GM19455 (cell line): ENCODE data around the gene DIP2B.

Source experiments
- ATAC-seq: cut with Tn5 transposase; IDR thresholded peaks from one replicate; pipeline ENCODE4 v1.9.1; 2021; ENCODE audit not compliant: unreplicated experiment

Gene DIP2B

DNA sequence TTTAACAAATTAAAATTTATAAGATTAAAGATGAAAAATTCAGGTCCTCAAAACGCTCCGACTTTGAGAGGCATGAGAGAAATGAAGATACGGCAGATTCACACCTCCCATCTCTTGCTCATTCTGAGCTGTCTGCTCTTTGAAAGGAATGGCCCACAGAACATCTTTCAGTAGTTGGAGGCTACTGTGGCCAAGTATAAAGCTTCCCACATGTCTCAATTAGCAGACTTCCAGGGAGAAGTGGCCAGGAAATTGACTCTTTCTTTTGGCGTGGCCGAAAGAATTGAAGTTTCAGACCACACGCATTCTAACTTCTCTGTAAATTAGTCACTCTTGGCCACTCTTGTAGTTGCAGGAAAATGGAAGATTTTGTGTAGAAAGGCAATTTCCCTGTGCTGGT, 129.2 kb downstream of the DIP2B start:
- ATAC-seq, result no peak

DNA sequence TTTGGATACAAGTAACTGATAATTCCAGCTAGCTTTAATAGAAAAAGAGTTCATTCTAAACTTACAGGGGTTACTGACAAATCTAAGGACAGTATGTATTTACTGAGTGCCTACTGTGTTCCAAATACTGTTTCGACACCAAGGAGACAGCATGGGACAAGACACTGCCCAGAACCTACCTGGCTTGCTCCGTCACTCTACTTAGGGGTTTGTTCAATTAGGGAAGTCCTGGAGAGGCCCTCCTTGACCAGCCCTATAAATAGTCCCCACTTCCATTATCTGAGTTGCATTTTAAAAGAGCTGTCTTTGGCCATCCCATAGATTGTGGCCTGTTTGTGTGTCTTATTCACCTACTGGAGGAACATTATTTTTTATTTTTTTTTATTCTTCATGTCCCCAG, 129.6 kb downstream of the DIP2B start:
- ATAC-seq, result no peak

DNA sequence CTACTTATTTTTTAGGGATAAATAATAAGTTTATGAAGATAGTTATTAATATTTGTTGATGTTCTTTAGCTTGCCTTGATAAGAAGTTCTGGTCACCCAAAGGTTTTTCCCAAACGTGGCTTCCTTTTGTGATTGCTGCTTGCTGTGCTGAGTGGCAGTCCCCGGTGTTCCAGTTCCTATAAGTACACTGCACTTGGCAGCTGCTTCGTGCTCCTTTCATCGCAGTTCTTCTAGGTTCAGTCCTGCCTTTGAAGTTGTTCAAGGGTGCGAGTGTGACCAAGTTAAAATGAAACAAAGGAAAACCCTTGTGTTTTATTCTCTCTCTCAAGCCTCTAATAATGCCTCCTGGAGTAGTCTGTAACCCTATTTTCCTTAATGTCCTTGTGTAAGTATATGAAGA, 130.6 kb downstream of the DIP2B start:
- no peak for ATAC-seq

DNA sequence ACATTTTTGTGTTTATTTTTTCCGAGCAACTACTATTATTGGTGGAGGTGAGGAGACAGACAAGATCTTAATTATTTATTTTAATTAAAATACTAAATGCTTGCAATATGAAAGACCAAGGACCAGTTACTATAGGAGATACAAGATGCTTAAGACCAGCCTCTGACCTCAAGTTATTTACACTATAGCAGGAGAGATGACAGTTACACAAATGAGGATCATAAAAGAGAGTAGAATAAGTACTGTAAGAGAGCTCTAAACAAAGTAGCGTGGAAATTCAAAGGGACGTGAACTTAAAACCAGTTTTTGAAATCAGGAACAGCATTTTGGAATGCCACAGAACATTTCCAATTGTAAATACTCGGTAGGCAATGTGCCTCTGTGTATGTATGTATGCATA, 131.1 kb downstream of the DIP2B start:
- no peak for ATAC-seq

DNA sequence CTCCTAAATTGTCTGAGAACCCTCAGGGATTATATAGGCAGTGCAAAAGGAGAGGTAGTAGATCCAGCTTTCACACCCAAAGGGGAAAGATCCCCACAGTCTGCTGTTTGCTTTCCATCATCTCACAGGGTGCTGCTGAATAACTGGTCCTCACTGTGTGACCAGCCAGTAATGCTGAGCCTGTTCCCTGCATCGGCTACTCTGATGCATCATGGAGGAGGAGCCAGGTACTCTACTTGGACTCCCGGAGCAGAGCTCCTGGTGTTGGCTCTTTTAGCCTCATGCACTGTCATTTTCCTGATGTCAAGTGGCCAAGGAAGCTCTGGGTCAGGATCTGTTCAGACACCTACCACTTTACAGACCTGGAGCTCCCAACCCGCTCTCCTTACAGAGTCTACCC, 131.7 kb downstream of the DIP2B start:
- no peak for ATAC-seq

DNA sequence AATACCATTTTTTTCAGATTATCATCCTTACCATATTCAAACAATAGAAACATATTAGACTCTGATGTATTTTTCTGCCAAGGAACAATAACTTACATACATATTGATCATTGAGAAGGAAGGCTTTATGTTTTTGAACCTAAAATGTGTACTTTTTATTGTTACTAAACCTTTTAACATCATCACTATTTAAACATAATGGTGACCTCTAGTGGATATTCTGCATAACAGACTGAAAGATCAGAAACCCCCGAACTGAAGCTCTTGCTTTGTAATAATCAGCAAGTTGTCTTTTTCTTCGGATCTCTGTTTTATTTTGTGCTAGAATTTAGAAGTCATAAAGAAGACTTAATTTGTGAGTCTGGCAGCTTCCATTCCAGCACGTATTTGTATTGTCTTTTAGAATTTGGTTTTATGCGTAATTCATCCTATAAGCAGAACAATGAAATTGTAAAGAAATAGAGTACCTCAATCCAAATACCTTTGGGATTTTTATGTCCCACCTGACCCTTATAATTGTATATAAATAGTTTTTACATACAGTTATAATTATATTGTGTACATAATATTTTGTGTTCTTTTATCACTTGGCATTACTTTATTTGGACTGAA, 133.2 kb downstream of the DIP2B start:
- no peak for ATAC-seq

DNA sequence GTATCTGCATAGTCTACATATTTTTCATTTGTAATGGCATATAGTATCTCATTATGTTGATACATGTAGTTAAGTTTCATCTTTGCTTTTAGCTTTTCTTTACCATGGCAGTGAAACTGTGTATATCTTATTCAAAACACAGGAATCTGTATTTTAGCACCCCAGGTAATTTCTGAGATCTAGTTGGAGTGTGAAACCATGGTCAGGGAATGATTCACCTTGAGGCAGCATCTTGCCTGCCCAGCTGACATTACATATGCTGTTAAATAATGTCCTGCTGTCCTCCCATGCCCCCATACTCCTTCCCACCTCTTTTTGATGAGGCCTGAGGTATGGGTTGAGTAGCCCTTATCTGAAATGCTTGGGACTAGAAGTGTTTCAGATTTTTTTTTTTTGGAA, 133.7 kb downstream of the DIP2B start:
- ATAC-seq, result no peak

DNA sequence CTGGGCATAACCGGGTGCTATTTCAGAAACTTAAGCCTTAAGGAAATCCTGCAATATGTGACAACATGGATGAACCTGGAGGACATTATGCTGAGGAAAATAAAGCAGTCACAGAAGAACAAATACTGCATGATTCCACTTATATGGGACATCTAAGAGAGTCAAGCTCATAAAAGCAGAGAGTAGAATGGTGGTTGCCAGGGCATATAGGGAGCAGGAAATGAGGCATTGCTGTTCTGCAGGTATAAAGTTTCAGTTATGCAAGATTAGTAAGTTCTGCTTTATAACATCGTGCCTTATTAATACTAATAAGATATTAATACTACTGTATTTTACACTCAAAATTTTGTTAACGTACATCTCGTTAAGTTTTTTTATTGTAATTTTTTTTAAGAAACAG, 134.9 kb downstream of the DIP2B start:
- no peak for ATAC-seq

DNA sequence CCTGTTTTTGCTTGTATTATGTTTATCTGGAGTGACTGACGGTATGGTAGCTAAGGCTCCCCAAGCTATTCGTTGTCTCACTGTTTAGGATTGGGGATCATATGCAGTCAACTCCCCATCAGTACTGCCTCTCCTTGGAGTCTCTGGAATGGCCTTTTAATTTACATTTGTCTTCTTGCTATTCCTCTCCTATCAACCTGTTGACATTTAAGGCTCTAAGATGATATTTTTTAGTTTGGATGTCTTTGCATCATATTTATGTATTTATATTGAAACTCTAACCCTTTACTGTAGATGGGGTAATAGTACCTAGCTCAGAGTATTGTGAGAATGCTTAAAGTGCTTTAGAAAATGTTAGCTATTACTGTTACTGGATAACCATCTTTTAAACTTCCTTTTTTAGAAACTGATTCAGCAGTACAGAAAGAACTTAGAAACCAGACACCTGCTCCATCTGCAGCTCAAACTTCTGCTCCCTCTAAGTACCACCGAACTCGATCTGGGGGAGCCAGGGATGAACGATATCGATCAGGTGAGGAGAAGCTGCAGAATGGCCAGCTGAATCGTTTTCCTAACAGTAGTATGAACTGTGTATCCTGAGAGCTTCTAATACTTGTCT, 135.6 kb downstream of the DIP2B start:
- ATAC-seq, result no peak

DNA sequence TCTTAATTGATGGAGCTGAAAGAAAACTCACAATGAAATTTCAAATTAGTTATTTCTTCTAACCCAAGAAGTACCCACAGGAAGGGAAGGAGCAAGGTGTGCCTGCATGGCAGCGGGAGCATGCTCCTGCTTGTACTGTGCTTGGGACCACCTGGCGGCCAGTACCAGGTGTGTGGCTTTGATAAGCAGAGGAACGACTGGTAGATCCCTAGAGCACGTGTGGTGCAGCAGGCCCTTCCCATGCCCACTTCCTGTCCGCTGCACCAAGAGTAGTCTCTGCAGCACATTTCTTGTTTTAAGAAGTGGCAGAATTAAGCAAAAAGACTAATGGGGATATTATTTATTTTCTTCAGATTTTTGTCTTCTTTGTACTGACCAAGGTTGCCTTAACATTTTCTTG, 136.8 kb downstream of the DIP2B start:
- no peak for ATAC-seq

DNA sequence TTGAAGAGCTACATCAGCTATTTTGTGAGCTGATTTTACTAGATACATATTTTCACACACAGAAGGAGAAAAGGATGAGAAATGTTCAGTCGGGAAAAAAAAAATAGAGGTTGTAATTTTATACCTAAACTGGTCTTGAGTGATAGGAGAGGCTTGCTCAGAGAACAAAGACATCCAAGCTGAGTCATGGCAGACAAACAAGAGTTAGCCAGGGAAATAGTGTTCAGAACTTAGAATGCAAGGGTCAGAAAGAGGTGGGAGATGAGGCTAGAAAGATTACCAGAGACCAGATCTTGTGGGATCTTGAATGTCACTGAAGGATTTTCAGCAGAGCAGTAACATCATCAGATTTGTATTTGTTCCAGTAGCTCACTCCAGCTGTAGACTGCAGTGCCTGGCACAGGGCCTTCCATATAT, 137.3 kb downstream of the DIP2B start:
- no peak for ATAC-seq

DNA sequence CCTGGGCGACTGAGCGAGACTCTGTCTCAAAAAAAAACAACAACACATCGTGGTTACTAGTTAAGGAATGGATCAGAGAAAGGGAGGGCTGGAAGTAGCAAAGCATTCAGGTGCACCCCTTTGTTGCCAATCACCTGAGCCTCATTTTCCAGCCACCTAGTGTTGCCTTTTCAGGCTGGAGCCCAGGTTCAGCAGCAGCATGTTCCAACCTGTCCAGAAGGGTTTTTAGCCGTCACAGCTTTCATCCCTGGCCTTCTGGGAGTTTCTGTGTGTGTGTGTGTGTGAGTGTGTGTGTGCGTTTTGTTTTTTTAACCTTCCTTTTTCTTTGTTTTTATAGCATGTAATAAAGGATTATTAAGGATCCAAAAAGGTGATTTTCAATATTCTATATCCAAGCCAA, 138.0 kb downstream of the DIP2B start:
- no peak for ATAC-seq

DNA sequence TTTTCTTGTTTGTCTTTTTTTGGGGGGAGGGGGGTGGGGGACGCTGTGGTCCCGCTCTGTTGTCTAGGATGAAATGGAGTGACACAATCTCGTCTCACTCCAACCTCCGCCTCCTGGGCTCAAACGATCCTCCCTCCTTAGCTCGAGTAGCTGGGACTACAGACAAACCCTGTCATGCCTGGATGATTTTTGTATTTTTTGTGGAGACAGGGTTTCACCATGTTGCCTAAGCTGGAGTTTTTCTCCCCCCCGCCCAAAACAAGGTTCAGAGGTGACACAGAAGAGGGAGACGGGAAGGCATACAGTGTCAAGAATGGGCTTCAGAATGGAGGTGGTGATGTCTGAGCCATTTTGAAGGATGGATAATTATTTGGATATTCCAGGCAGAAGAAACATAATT, 142.2 kb downstream of the DIP2B start:
- ATAC-seq, result no peak

DNA sequence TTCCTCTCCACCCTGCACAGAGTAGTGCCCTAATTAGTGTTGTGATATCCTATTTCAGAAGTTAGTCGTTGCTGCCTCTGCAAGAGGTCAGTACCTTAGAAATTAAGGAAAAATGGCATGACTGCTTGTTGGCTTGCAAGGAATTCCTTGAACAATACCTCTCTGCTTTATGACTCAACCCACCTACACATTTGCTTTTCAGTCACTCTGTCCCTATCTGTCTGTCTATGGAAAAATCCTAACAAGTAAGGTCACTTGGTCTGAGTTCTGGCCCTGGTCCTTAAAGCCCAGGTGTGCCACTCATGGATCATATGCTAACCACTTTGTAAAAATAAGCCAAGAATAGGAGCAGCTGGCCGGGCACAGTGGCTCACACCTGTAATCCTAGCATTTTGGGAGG, 142.7 kb downstream of the DIP2B start:
- ATAC-seq, result no peak

DNA sequence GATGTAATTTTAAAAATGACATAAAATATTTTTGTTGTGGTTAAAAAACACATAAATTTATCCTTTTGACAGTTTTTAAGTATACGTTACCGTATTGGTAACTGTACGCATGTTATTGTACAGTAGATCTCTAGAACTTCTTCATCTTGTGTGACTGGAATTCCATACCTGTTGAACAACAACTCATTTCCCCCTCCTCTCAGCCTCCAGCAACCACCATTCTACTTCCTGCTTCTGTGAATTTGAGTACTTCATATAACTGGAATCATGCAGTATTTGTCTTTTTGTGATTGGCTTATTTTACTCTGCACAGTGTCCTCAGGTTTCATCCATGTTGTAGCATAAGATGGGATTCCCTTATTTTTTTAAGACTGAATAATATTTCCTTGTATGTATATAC, 145.5 kb downstream of the DIP2B start:
- ATAC-seq, result no peak

DNA sequence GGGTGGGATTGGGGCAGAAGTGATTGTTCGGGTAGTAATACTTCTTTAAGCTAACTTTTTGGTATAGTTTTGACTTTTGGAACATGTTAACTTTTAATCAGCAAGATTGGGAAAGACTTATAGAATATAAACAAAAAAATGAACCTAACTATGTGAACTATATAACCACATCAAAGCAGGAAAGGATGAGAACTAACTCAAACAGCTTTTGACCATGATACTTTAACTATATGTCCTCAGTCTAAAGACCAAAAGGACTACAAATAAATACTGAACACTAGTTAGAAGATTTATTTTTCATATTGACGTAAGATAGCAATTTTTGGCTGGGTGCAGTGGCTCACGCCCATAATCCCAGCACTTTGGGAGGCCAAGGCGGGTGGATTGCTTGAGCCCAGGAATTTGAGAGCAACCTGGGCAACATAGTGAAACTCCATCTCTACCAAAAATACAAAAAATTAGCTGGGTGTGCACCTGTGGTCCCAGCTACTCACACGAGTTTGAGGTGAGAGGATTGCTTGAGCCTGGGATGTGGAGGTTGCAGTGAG, 150.7 kb downstream of the DIP2B start:
- ATAC-seq, result no peak

DNA sequence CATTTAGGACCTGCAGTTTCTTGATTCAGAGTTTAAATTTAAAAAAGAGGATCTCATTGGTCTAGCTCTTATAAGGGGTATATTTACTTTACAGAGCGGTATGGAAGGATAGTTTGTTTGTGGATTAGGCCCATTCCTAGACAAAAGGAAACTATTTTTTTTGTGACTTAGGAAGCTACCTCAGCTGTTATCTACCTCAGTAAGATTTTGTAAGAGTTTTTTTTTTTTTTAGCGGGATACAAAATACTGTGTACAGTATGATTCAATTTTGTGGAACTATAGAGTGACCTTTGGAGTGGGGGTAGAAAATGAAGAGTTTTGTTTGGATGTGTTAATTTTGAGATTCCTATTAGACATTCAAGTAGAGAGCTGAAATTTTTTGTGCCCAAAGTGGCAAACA, 154.5 kb downstream of the DIP2B start:
- ATAC-seq, result no peak

DNA sequence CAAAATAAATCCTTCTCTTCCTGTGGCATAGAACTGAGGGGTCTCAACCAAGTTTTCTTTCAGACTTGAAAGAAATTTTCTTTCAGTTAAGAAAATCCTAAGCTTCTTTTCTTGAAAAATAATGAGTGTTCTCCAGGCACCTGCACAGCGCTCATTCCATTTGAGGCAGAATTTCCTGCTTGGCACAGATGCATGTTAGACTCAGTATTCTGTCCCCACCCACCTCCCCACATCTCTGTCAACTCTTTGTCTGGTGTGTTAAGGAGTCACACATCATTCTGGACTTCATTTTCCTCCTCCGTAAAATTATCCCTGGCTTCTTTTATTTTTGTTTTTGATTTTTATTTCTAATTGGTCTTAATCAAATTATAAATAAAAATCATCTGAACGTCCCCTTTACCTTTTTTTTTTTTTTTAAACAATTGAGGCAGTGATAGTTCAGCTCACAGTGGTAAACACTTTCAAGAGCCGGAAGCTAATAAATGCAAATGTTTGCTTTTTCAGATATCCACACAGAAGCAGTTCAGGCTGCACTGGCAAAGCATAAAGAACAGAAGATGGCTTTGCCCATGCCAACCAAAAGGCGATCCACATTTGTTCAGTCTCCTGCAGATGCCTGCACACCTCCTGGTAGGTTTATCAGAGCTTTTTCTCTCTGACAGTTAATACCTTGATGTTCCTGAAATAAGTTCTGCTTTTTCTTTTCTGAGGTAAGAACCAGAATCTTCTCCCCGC, 155.1 kb downstream of the DIP2B start:
- no peak for ATAC-seq

DNA sequence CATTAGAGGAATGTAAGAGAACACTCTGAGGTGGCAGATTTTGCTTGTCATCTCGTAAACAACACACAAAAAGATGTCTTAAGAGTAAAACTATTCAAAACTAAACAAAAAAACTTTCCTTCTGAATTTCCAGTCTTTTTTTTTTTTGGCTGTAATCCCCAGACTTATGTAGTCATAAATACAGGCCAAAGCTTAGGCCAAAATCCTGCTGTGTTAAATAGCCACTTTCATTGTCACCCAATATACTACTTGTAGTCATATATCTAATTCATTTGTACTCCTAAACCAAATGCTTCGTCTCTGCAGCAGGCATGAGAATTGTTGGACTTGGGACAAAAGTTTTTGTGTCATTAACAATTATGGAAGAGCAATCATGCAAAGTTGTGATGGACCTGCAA, 155.6 kb downstream of the DIP2B start:
- no peak for ATAC-seq

DNA sequence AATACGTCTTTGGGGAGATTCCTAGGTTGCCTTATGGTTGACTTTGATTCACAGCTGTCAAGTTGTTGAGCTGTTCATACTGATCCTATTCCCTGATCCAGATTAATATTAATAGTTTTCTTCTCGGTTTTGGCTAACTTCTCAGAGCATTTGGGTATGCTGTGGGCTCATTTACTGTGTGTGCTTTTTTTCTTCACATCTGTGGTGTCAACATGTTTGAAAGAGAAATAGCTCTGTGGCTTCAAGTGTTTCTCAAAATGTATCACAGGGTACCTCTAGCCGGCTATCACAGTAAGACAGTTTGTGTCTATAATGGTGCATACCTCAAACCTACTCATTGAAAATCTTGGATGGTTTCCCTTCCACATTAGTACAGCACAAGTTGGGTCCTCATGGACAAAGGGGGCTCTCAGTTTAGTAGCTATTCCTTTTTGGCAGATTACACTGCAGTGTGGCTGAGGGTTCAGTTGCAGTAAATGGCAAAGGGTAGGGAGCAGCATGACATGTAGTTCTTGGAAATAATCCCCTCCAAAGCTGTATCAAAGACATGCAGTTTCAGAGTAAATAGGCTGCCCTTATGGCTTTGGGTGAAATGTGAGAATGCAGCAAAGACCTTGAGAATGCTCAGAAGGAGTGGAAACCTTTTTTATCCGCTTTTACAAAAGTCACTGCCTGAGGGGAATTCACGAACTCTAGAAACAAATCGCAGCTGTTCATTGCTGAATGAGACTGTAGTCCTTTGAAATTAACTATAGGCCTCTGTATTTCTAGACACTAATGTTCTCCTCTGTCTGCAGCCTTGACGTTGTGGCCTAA, 156.7 kb downstream of the DIP2B start:
- peak; percentile 50 for ATAC-seq

DNA sequence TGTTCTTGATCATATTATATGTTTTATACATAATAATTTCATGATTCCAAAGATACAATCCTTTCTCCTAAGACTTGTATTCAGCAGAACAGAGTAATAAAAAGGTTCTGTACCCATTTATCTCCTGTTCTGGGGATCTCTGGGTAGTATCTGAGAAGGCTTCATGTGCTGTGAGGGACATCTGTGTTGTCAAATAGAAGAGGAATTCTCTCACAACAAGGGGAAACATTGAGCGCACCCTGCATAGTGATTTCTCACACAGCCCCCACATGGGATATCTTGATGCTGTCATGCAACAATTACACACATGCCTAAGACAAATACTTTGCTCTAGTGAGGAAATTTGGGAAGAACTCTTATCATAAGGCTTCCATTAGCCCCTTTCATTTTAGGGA, 157.3 kb downstream of the DIP2B start:
- no peak for ATAC-seq
